Lower leg skin (tissue), 3 donors: ENCODE data around the gene PIRT.

ENCODE experiments used
- POLR2A ChIP-seq, 2 donors: fragments of 450-650 bp; IDR thresholded peaks; one replicate each; pipeline ENCODE4 v1.6.1; 2016 to 2017; ENCODE audit warnings: antibody characterized with exemption in 2 of 2, mild to moderate bottlenecking in 1 of 2, moderate library complexity in 1 of 2
- TF ChIP-seq, protein P1 (sequence below), 3 donors: fragments of 450-650 bp; IDR thresholded peaks; one replicate each; pipeline ENCODE4 v1.5.1; 2016; ENCODE audit warnings: antibody characterized with exemption in 3 of 3, mild to moderate bottlenecking in 3 of 3, moderate library complexity in 2 of 3

DNA sequence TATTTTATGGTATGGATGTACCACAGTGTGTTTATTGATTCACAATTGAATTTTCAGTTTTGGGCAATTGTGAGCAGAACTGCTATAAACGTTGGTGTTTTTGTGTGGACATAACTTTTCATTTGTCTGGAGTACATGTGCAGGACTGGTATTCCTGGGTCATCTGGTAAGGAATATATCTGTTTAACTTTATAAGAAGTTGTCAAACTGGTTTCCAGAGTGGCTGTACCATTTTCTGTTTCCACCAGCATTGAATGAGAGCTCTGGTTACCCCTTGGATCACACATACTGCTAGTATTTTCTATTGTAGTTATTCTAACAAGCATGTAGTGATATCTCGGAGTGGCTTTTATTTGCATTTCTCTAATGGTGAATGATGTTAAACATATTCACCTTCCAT, 58.3 kb downstream of the PIRT start:
- TF ChIP-seq, protein P1, sequence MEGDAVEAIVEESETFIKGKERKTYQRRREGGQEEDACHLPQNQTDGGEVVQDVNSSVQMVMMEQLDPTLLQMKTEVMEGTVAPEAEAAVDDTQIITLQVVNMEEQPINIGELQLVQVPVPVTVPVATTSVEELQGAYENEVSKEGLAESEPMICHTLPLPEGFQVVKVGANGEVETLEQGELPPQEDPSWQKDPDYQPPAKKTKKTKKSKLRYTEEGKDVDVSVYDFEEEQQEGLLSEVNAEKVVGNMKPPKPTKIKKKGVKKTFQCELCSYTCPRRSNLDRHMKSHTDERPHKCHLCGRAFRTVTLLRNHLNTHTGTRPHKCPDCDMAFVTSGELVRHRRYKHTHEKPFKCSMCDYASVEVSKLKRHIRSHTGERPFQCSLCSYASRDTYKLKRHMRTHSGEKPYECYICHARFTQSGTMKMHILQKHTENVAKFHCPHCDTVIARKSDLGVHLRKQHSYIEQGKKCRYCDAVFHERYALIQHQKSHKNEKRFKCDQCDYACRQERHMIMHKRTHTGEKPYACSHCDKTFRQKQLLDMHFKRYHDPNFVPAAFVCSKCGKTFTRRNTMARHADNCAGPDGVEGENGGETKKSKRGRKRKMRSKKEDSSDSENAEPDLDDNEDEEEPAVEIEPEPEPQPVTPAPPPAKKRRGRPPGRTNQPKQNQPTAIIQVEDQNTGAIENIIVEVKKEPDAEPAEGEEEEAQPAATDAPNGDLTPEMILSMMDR (IDR thresholded peaks at IDR 0.05), result no peak
- TF ChIP-seq POLR2A (IDR thresholded peaks at IDR 0.05), result no peak
